Immature natural killer cell (primary cell): ENCODE results near the gene MXD4. TPM values are rescaled to one million over a fixed set of nuclear protein-coding genes. Genes with fewer than 3 reads are reported as not detected.
"Not testable (repeated sequence)": the region's sequence is repeated elsewhere in the genome, so short reads cannot be mapped to it uniquely, and the experiment has no call there.

Source experiments
- DNase-seq, 3 donors: peaks; one replicate each; pipeline ENCODE4 v3.0.0; 2022; ENCODE audit warnings: mixed read lengths in 1 of 3
- H3K27ac Mint-ChIP-seq, 6 donors: one replicate each; pipeline ENCODE4 v1.8.0; 2020; ENCODE audit warnings: mixed read lengths in 6 of 6, mild to moderate bottlenecking in 5 of 6, inconsistent platforms in 4 of 6, moderate library complexity in 3 of 6
- H3K27me3 Mint-ChIP-seq, 3 donors: one replicate each; pipeline ENCODE4 v1.8.0; 2020 to 2021; ENCODE audit warnings: low read depth in 3 of 3, mild to moderate bottlenecking in 3 of 3, mixed read lengths in 3 of 3, moderate library complexity in 3 of 3, inconsistent platforms in 1 of 3
- H3K36me3 Mint-ChIP-seq, 3 donors: one replicate each; pipeline ENCODE4 v1.8.0; 2020; ENCODE audit warnings: mixed read lengths in 3 of 3, inconsistent platforms in 2 of 3, mild to moderate bottlenecking in 2 of 3
- H3K4me1 Mint-ChIP-seq, 2 donors: one replicate each; pipeline ENCODE4 v1.8.0; 2020; ENCODE audit warnings: inconsistent platforms in 2 of 2, mild to moderate bottlenecking in 2 of 2, mixed read lengths in 2 of 2, moderate library complexity in 1 of 2
- H3K4me3 Mint-ChIP-seq, 5 donors: one replicate each; pipeline ENCODE4 v1.8.0; 2020; ENCODE audit warnings: mild to moderate bottlenecking in 5 of 5, mixed read lengths in 5 of 5, inconsistent platforms in 3 of 5, moderate library complexity in 3 of 5
- H3K9me3 Mint-ChIP-seq, 6 donors: one replicate each; pipeline ENCODE4 v1.8.0; 2020; ENCODE audit warnings: mild to moderate bottlenecking in 6 of 6, mixed read lengths in 6 of 6, inconsistent platforms in 4 of 6, moderate library complexity in 3 of 6
- polyA plus RNA-seq, 3 donors: library from polyadenylated mRNA; unstranded; fragments of 300-500 nt; fragmentation: Illumina TruSeq; gene quantifications; one replicate each; pipeline ENCODE4 v1.2.3, GENCODE V29; 2021

The MXD4 gene
- polyA plus RNA-seq, 3 donors from 2014 or later: 55.0 to 56.1 (median 55.0) TPM

GRCh38 chr4:2245057-2245786 is 16.7 kb downstream of the MXD4 start:
- no peaks in the 10 kb centered on the region for H3K36me3 Mint-ChIP-seq
- H3K27ac Mint-ChIP-seq: peak overlapping the region; percentile 39 to 70 (median 48)
- DNase-seq: no peak
- H3K27me3 Mint-ChIP-seq: peaks cover 8 to 23% (median 21%) of the 10 kb centered on the region in 3 donors
- no peaks in the 10 kb centered on the region for H3K9me3 Mint-ChIP-seq
- H3K4me3 Mint-ChIP-seq: peak overlapping the region in 2 of 5 donors; percentile 6 to 26
- peaks cover 21 to 35% of the 10 kb centered on the region in 2 donors for H3K4me1 Mint-ChIP-seq

GRCh38 chr4:2243681-2244380 is 18.1 kb downstream of the MXD4 start:
- peaks cover 6 to 21% (median 17%) of the 10 kb centered on the region in 3 donors for H3K27me3 Mint-ChIP-seq
- H3K4me1 Mint-ChIP-seq: peaks cover 32 to 49% of the 10 kb centered on the region in 2 donors
- DNase-seq: no peak
- peak overlapping the region in 1 of 5 donors; percentile 32 for H3K4me3 Mint-ChIP-seq
- peak overlapping the region; percentile 0 to 83 (median 58) for H3K27ac Mint-ChIP-seq
- no peaks in the 10 kb centered on the region for H3K9me3 Mint-ChIP-seq
- H3K36me3 Mint-ChIP-seq: peaks cover 0 to under 1% (median 0%) of the 10 kb centered on the region in 3 donors

GRCh38 chr4:2241410-2242353 is 20.2 kb downstream of the MXD4 start, which contains the start of the genes HAUS3 and POLN:
Gene HAUS3, minus strand, starts transcription at chr4:2242121. Its CDS starts 1,175 bp downstream, at chr4:2240946.
Gene POLN, minus strand, starts transcription at chr4:2242121. Its CDS starts 12,890 bp downstream, at chr4:2229231.
- H3K9me3 Mint-ChIP-seq: no peaks in the 10 kb centered on the region
- peaks cover 45 to 67% of the 10 kb centered on the region in 2 donors for H3K4me1 Mint-ChIP-seq
- H3K36me3 Mint-ChIP-seq: peaks cover 0 to 9% (median 5%) of the 10 kb centered on the region in 3 donors
- H3K4me3 Mint-ChIP-seq: peak within 1 kb of the TSS; percentile 83 to 92 (median 89)
- DNase-seq: peak; percentile 100
- peaks cover 6 to 17% (median 14%) of the 10 kb centered on the region in 3 donors for H3K27me3 Mint-ChIP-seq
- peak within 1 kb of the TSS; percentile 87 to 93 (median 90) for H3K27ac Mint-ChIP-seq

- no peaks in the 10 kb centered on the region for H3K9me3 Mint-ChIP-seq
- H3K27me3 Mint-ChIP-seq: peaks cover 6 to 17% (median 14%) of the 10 kb centered on the region in 3 donors
- DNase-seq: peak in 1 of 3 donors; percentile 34
- H3K4me1 Mint-ChIP-seq: peaks cover 45 to 67% of the 10 kb centered on the region in 2 donors
- H3K27ac Mint-ChIP-seq: peak overlapping the region; percentile 87 to 93 (median 90)
- peak overlapping the region; percentile 83 to 92 (median 89) for H3K4me3 Mint-ChIP-seq
- H3K36me3 Mint-ChIP-seq: peaks cover 0 to 9% (median 5%) of the 10 kb centered on the region in 3 donors
Observed at GRCh38 chr4:2241003-2241402, 20.9 kb downstream of the MXD4 start.

DNA sequence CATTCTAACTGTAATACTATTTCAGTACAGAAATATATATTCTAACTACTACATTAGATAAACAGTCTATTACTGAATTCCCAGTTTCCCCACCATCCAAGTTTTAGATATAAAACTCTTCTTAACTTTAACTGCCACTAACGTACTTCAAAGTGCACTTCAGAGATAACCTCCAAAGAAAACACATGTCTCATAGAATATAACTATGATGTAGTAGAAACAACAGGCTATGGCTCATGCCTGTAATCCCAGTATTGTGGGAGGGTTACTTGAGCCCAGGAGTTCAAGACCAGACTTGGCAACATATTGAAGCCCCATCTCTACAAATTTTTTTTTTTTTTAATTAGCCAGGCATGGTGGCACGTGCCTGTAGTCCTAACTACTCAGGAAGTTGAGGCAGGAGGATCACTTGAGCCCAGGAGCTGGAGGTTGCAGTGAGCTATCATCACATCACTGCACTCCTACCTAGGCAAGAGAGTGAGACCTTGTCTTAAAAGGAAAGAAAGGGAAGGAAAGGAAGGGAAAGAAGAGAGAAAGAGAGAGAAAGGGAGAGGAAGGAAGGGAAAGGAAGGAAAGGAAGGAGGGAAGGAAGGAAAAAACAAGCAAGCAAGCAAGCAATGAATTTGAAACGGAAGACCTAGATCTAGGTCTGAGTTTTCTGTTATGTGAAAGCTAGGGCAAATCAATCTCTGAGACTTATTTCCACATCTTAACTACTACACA is 24.8 kb downstream of the MXD4 start:
- peaks cover 42 to 67% of the 10 kb centered on the region in 2 donors for H3K4me1 Mint-ChIP-seq
- peaks cover 0 to 28% (median 10%) of the 10 kb centered on the region in 3 donors for H3K36me3 Mint-ChIP-seq

DNA sequence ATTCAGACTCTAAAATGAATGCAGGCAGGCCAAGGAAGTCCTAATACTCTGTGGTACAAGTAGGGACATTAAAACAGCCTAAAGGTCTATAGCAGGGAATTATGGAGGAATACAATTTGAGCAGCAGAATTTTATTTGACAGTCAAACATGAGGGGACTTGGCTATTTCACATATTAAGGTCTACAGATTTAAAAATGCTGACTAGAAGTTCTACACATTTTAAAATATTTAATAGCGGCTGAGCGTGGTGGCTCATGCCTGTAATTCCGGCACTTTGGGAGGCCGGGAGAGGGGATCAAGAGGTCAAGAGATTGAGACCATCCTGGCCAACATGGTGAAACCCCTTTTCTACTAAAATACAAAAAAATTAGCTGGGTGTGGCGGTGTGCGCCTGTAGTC is 30.8 kb downstream of the MXD4 start:
- Mint-ChIP-seq H3K4me3 (no peak overlapping the region), H3K9me3 (no peaks in the 10 kb centered on the region), H3K27me3 (peaks cover 0 to 7% (median 0%) of the 10 kb centered on the region in 3 donors), H3K36me3 (peaks cover 0 to 21% (median 14%) of the 10 kb centered on the region in 3 donors), H3K27ac (no peak overlapping the region), H3K4me1 (peaks cover 7 to 22% of the 10 kb centered on the region in 2 donors)
- DNase-seq: no peak

More for the DNA sequence above, 24.8 kb downstream of the MXD4 start:
- Mint-ChIP-seq H3K27ac (peak overlapping the region in 3 of 6 donors; percentile 8 to 81 (median 11)), H3K9me3 (no peaks in the 10 kb centered on the region), H3K4me3 (peak overlapping the region in 1 of 5 donors; percentile 12), H3K27me3 (peaks cover 2 to 13% (median 10%) of the 10 kb centered on the region in 3 donors)
- DNase-seq: no peak

DNA sequence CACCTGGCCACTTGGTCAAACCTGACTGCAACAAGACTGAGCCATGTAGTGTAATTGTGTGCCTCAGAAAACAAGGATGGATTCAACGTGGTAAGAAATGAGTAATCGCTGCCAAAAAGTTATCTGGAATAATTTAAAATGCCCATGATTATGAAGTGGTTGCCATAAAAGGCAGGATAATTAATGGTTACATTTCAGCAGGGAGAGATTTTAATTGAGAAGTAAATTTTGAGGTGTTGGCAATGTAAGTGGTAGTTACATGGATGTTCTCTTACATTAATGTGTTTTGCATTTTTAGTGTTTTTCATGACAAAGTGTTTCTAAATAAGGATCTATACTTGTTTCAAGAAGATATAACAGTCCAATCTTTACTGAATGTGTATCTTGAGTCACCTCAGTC is 35.6 kb downstream of the MXD4 start:
- H3K9me3 Mint-ChIP-seq: peaks cover 0 to 2% (median 0%) of the 10 kb centered on the region in 6 donors
- peak overlapping the region in 1 of 6 donors; percentile 24 for H3K27ac Mint-ChIP-seq
- no peaks in the 10 kb centered on the region for H3K4me1 Mint-ChIP-seq
- H3K36me3 Mint-ChIP-seq: peaks cover 0 to 12% (median 9%) of the 10 kb centered on the region in 3 donors
- DNase-seq: no peak
- H3K4me3 Mint-ChIP-seq: no peak overlapping the region
- peaks cover 0 to 8% (median 0%) of the 10 kb centered on the region in 3 donors for H3K27me3 Mint-ChIP-seq

DNA sequence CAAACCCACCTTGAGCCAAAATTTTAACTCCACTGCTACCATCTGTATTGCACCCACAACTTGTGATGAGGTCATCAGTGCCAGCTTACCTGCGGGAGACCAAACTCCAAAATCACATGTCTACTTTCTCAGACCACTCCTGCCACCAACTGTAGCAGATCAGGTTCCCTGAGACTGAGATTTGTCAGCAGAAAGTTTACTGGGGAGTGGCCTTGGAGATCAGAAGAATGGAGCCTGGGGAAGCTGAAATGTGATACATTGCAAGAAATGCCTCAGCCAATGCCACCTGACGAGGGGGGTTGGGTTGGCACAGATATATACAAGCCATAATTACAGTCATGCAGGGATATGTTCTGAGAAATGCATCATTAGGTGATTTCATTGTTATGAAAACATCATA is 39.1 kb downstream of the MXD4 start:
- peak overlapping the region in 1 of 6 donors; percentile 10 for H3K27ac Mint-ChIP-seq
- H3K9me3 Mint-ChIP-seq: peaks cover 0 to 2% (median 0%) of the 10 kb centered on the region in 6 donors
- peaks cover 3 to 7% of the 10 kb centered on the region in 2 donors for H3K4me1 Mint-ChIP-seq
- H3K36me3 Mint-ChIP-seq: peaks cover 0 to 9% (median 5%) of the 10 kb centered on the region in 3 donors
- peaks cover 0 to 3% (median 0%) of the 10 kb centered on the region in 3 donors for H3K27me3 Mint-ChIP-seq
- no peak for DNase-seq
- no peak overlapping the region for H3K4me3 Mint-ChIP-seq

DNA sequence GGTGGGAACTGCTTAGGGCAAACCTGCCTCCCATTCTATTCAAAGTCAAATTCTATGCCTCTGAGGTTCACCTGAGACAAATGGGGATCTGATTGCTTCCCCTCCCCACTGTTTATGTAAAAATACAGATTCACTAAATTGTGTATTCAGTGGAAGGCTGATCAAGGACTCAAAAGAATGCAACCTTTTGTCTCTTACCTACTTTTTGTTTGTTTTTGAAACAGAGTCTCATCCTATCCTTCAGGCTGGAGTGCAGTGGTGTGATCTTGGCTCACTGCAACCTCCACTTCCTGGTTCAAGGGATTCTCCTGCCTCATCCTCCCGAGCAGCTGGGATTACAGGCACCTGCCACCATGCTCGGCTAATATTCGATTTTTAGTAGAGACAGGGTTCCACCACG is 40.5 kb downstream of the MXD4 start:
- not testable (repeated sequence) for H3K9me3 Mint-ChIP-seq, H3K36me3 Mint-ChIP-seq, DNase-seq, H3K4me3 Mint-ChIP-seq, H3K4me1 Mint-ChIP-seq, H3K27me3 Mint-ChIP-seq, H3K27ac Mint-ChIP-seq

DNA sequence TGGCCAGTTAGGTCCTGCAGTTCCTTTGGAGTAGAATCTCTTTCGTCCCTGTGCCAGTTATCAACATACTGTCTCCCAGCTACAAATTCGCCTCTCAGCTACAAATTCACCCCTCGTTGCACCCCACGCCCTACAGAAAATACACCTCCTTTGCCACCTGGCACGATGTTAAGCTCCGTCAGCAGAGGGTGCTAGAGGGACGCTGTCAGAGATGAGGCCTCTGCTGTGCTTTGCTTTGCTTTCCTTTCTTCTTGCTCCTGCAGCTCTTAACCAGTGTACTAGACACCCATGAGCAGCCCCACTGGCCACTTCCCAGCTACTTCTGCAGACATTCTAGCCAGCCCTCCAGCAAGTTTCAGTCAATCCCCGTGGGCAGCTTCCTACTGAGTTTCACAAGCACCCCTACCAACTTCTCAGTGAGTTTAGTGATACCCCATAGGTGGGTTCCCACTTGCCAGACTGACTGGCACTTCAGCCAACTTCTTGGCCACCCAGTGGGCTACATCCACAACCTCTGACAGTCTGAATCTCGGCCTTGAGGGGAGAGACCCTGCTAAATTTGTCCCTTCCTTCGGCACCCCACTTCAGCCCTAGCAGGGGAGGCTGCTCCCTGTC is 41.8 kb downstream of the MXD4 start:
- Mint-ChIP-seq H3K4me3 (no peak overlapping the region), H3K4me1 (peaks cover 3 to 7% of the 10 kb centered on the region in 2 donors), H3K36me3 (peaks cover 0 to 4% (median 0%) of the 10 kb centered on the region in 3 donors), H3K27ac (peak overlapping the region in 5 of 6 donors; percentile 5 to 62 (median 51)), H3K9me3 (peaks cover 0 to 2% (median 0%) of the 10 kb centered on the region in 6 donors), H3K27me3 (no peaks in the 10 kb centered on the region)
- DNase-seq: peak; percentile 67 to 74 (median 69)

DNA sequence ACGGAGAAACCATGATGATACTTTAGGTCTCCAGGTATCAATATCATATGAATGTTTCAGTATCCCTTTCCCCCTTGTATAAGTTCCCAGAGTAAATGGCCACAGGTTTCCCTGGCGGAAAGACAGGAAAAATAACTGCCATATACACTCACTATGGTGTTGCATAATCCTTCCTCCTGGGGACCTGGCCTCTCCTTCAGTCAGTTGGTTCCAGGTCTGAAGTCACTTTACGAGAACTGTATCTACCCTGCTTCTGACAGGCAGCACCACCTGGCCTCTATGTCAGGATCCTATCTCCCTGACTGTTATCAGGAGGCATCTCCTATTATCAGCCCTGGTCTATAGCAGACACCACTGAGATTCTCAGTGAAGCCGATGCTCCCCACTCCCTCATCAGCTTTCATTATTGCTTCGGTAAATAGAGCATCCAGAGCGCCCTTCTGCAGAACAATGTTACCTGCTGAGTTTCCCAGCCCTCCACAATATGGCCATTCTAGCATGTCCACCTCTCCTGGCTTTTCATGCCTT is 42.6 kb downstream of the MXD4 start:
- Mint-ChIP-seq H3K27ac (no peak overlapping the region), H3K4me3 (no peak overlapping the region), H3K9me3 (peaks cover 0 to 2% (median 0%) of the 10 kb centered on the region in 6 donors), H3K36me3 (peaks cover 0 to 4% (median 0%) of the 10 kb centered on the region in 3 donors), H3K4me1 (peaks cover 3 to 7% of the 10 kb centered on the region in 2 donors), H3K27me3 (no peaks in the 10 kb centered on the region)
- no peak for DNase-seq

DNA sequence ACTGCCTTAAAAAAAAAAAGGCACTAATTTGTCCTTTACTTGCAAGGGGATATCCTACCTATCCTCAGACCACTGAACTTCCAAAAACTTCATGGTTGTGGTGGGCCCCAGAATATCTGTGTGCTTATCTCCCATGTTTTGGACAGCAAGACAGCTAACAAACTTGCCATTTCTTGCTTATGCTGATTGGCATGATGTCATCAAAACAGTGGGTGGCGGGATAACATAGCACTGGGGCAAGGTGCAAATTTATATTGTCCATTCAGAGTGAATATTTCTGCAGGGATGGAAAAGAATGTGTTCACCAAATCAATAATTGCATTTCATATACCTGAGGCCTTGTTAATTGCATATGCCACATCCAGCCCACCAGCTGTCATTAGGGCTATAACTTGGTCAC is 43.5 kb downstream of the MXD4 start:
- Mint-ChIP-seq H3K4me1 (peaks cover 3 to 7% of the 10 kb centered on the region in 2 donors), H3K36me3 (peaks cover 0 to 2% (median 0%) of the 10 kb centered on the region in 3 donors), H3K9me3 (peaks cover 0 to 2% (median 0%) of the 10 kb centered on the region in 6 donors), H3K27ac (no peak overlapping the region), H3K27me3 (no peaks in the 10 kb centered on the region), H3K4me3 (no peak overlapping the region)
- DNase-seq: no peak
